ENCODE results near the gene RNF212B.
"Not testable (repeated sequence)": the region's sequence is repeated elsewhere in the genome, so short reads cannot be mapped to it uniquely, and the experiment has no call there.

RNF212B gene

GRCh38 chr14:23237772-23238594 is at the start of gene RNF212B:
Gene RNF212B (plus strand): TSS chr14:23237936. CDS start chr14:23240346, 2,410 bp downstream.
- peak; percentile 63 to 67 for DNase-seq (ENCODE audit: low read depth in 2 of 2)

GRCh38 chr14:23193432-23193831 is 44.3 kb upstream of the RNF212B start:
- no peak for DNase-seq (ENCODE audit: low read depth in 2 of 2)

- no peak for DNase-seq (ENCODE audit: low read depth in 2 of 2)
Measured at GRCh38 chr14:23195552-23196101, 42.1 kb upstream of the RNF212B start.

GRCh38 chr14:23196487-23196886 is 41.2 kb upstream of the RNF212B start:
- DNase-seq (ENCODE audit: low read depth in 2 of 2), result not testable (repeated sequence)

- not testable (repeated sequence) for DNase-seq (ENCODE audit: low read depth in 2 of 2)
Measured at GRCh38 chr14:23199141-23199540, 38.6 kb upstream of the RNF212B start.

- no peak for DNase-seq (ENCODE audit: low read depth in 2 of 2)
Measured at GRCh38 chr14:23202001-23202400, 35.7 kb upstream of the RNF212B start.

- DNase-seq (ENCODE audit: low read depth in 2 of 2), result no peak
Measured at GRCh38 chr14:23206422-23207145, 31.2 kb upstream of the RNF212B start.

- DNase-seq (ENCODE audit: low read depth in 2 of 2), result no peak
Measured at GRCh38 chr14:23207146-23207540, 30.6 kb upstream of the RNF212B start.

- DNase-seq (ENCODE audit: low read depth in 2 of 2), result no peak
Measured at GRCh38 chr14:23208324-23208723, 29.4 kb upstream of the RNF212B start.

GRCh38 chr14:23209651-23210423 is 27.9 kb upstream of the RNF212B start:
- DNase-seq (ENCODE audit: low read depth in 2 of 2), result no peak

- DNase-seq (ENCODE audit: low read depth in 2 of 2), result no peak
Measured at GRCh38 chr14:23215421-23215820, 22.3 kb upstream of the RNF212B start.

- DNase-seq (ENCODE audit: low read depth in 2 of 2), result no peak
Measured at GRCh38 chr14:23217032-23218020, 20.4 kb upstream of the RNF212B start.

GRCh38 chr14:23219075-23219474 is 18.7 kb upstream of the RNF212B start:
- DNase-seq (ENCODE audit: low read depth in 2 of 2), result no peak

- DNase-seq (ENCODE audit: low read depth in 2 of 2), result not testable (repeated sequence)
Measured at GRCh38 chr14:23224958-23225357, 12.8 kb upstream of the RNF212B start.

GRCh38 chr14:23227566-23227965 is 10.2 kb upstream of the RNF212B start:
- DNase-seq (ENCODE audit: low read depth in 2 of 2), result no peak

- no peak for DNase-seq (ENCODE audit: low read depth in 2 of 2)
Measured at GRCh38 chr14:23228812-23229211, 8.9 kb upstream of the RNF212B start.

GRCh38 chr14:23232241-23232808 is 5.4 kb upstream of the RNF212B start:
- DNase-seq (ENCODE audit: low read depth in 2 of 2), result not testable (repeated sequence)

- DNase-seq (ENCODE audit: low read depth in 2 of 2), result no peak
Measured at GRCh38 chr14:23240661-23241060, 2.9 kb downstream of the RNF212B start.

GRCh38 chr14:23241061-23241715 is 3.5 kb downstream of the RNF212B start:
- not testable (repeated sequence) for DNase-seq (ENCODE audit: low read depth in 2 of 2)

GRCh38 chr14:23242076-23242475 is 4.3 kb downstream of the RNF212B start:
- DNase-seq (ENCODE audit: low read depth in 2 of 2), result no peak

Measured in activated CD8-positive, alpha-beta memory T cell treated with anti-CD3 and anti-CD28 coated beads for 4 hours (primary cell).